HEK293 (cell line): ENCODE data around the gene GDPGP1.

Experiments
- CTCF ChIA-PET: fragments of 350-600 bp; formaldehyde crosslinking; extraction: SDS; loops from one replicate; lab custom pipeline; 2021; ENCODE audit warnings: antibody characterized with exemption; lab: Yijun Ruan, JAX
- POLR2A ChIA-PET: fragments of 300-600 bp; formaldehyde crosslinking; extraction: SDS; loops from one replicate; lab custom pipeline; 2020; ENCODE audit warnings: antibody characterized with exemption, inconsistent platforms; lab: Yijun Ruan, JAX
- H3K27ac ChIP-seq: fragments of 200-500 bp; sonication (Bioruptor generic); 2 replicates; pipeline ENCODE4 v1.5.1; 2014; ENCODE audit warnings: low read depth, low read length, control low read depth, inconsistent platforms; ENCODE audit errors: extremely low read depth
- H3K36me3 ChIP-seq, 2 experiments: fragments of 200-500 bp in 1 of 2; sonication (Bioruptor generic) in 1 of 2; 1 replicate in 1 of 2; 2 replicates in 1 of 2; pipeline ENCODE4 v1.5.1; 2014 to 2017; ENCODE audit warnings: inconsistent platforms in 2 of 2, low read length in 2 of 2; ENCODE audit not compliant: control insufficient read depth in 2 of 2, insufficient read depth in 1 of 2
- H3K4me1 ChIP-seq: fragments of 200-500 bp; sonication (Bioruptor generic); 2 replicates; pipeline ENCODE4 v1.5.1; 2014; ENCODE audit warnings: mild to moderate bottlenecking, low read length, inconsistent platforms; ENCODE audit not compliant: control insufficient read depth, insufficient read depth
- H3K4me3 ChIP-seq: 2 replicates; pipeline ENCODE4 v1.5.1; 2011; ENCODE audit warnings: low read depth, mild to moderate bottlenecking, control low read depth, low read length, moderate library complexity
- H3K9me3 ChIP-seq: fragments of 200-500 bp; sonication (Bioruptor generic); 2 replicates; pipeline ENCODE4 v1.5.1; 2014; ENCODE audit warnings: low read depth, low read length, inconsistent platforms; ENCODE audit not compliant: control insufficient read depth, insufficient read depth
- ATF2 ChIP-seq: fragments of 450-650 bp; formaldehyde crosslinking; IDR thresholded peaks from 2 replicates; pipeline ENCODE4 v1.5.1; 2016; ENCODE audit warnings: missing biosample characterization, missing genetic modification characterization, low read depth
- BCL11B ChIP-seq: fragments of 450-650 bp; formaldehyde crosslinking; IDR thresholded peaks from 2 replicates; pipeline ENCODE4 v1.5.1; 2016; ENCODE audit warnings: low read depth, missing biosample characterization, missing genetic modification characterization
- CTCF ChIP-seq: fragments of 450-650 bp; formaldehyde crosslinking; IDR thresholded peaks from 2 replicates; pipeline ENCODE4 v1.5.1; 2016; ENCODE audit warnings: missing biosample characterization, missing genetic modification characterization
- KLF8 ChIP-seq: fragments of 450-650 bp; formaldehyde crosslinking; IDR thresholded peaks from 2 replicates; pipeline ENCODE4 v1.5.1; 2016; ENCODE audit warnings: missing biosample characterization, missing genetic modification characterization
- YY1 ChIP-seq: fragments of 450-650 bp; formaldehyde crosslinking; IDR thresholded peaks from 2 replicates; pipeline ENCODE4 v1.5.1; 2018; ENCODE audit warnings: missing biosample characterization, missing genetic modification characterization
- YY2 ChIP-seq: fragments of 450-650 bp; formaldehyde crosslinking; IDR thresholded peaks from 2 replicates; pipeline ENCODE4 v1.5.1; 2016; ENCODE audit warnings: missing biosample characterization, missing genetic modification characterization
- ZBTB20 ChIP-seq: fragments of 450-650 bp; formaldehyde crosslinking; IDR thresholded peaks from 2 replicates; pipeline ENCODE4 v1.5.1; 2016; ENCODE audit warnings: missing biosample characterization, missing genetic modification characterization
- ZBTB26 ChIP-seq: fragments of 450-650 bp; formaldehyde crosslinking; optimal IDR thresholded peaks from 2 replicates; pipeline ENCODE3; 2016; ENCODE audit warnings: missing biosample characterization, mild to moderate bottlenecking, missing genetic modification characterization
- ZBTB44 ChIP-seq: fragments of 450-650 bp; IDR thresholded peaks from 2 replicates; pipeline ENCODE4 v1.5.1; 2018; ENCODE audit warnings: missing biosample characterization, mild to moderate bottlenecking, missing genetic modification characterization
- ZBTB6 ChIP-seq: fragments of 450-650 bp; formaldehyde crosslinking; IDR thresholded peaks from 2 replicates; pipeline ENCODE4 v1.5.1; 2017; ENCODE audit warnings: missing biosample characterization, missing genetic modification characterization
- ZNF10 ChIP-seq: fragments of 450-650 bp; formaldehyde crosslinking; IDR thresholded peaks from 2 replicates; pipeline ENCODE4 v1.5.1; 2017; ENCODE audit warnings: missing biosample characterization, missing genetic modification characterization
- ZNF132 ChIP-seq: fragments of 450-650 bp; formaldehyde crosslinking; IDR thresholded peaks from 2 replicates; pipeline ENCODE4 v1.5.1; 2017; ENCODE audit warnings: missing biosample characterization, missing genetic modification characterization, borderline replicate concordance
- ZNF175 ChIP-seq: fragments of 450-650 bp; formaldehyde crosslinking; IDR thresholded peaks from 2 replicates; pipeline ENCODE4 v1.5.1; 2016; ENCODE audit warnings: missing biosample characterization, missing genetic modification characterization
- ZNF184 ChIP-seq: fragments of 450-650 bp; IDR thresholded peaks from 2 replicates; pipeline ENCODE4 v1.5.1; 2018; ENCODE audit warnings: missing biosample characterization, mild to moderate bottlenecking, missing genetic modification characterization
- ZNF335 ChIP-seq: fragments of 450-650 bp; formaldehyde crosslinking; conservative IDR thresholded peaks from 2 replicates; pipeline ENCODE4 v1.5.1; 2016; ENCODE audit warnings: missing biosample characterization, missing genetic modification characterization
- ZNF350 ChIP-seq: fragments of 450-650 bp; formaldehyde crosslinking; IDR thresholded peaks from 2 replicates; pipeline ENCODE4 v1.5.0; 2017; ENCODE audit warnings: missing biosample characterization, mild to moderate bottlenecking, missing genetic modification characterization
- ZNF549 ChIP-seq: fragments of 450-650 bp; IDR thresholded peaks from 2 replicates; pipeline ENCODE4 v1.5.1; 2018; ENCODE audit warnings: missing biosample characterization, missing genetic modification characterization, mild to moderate bottlenecking, inconsistent platforms, moderate library complexity
- ZNF629 ChIP-seq: fragments of 450-650 bp; formaldehyde crosslinking; IDR thresholded peaks from 2 replicates; pipeline ENCODE4 v1.5.1; 2017; ENCODE audit warnings: missing biosample characterization, missing genetic modification characterization
- ZNF658 ChIP-seq: fragments of 450-650 bp; formaldehyde crosslinking; IDR thresholded peaks from 2 replicates; pipeline ENCODE4; 2016; ENCODE audit warnings: missing biosample characterization, missing genetic modification characterization
- ZNF768 ChIP-seq: fragments of 450-650 bp; formaldehyde crosslinking; IDR thresholded peaks from 2 replicates; pipeline ENCODE4 v1.5.1; 2018; ENCODE audit warnings: missing biosample characterization, mild to moderate bottlenecking, missing genetic modification characterization
- ZXDB ChIP-seq: fragments of 450-650 bp; formaldehyde crosslinking; IDR thresholded peaks from 2 replicates; pipeline ENCODE4 v1.5.1; 2016; ENCODE audit warnings: missing biosample characterization, missing genetic modification characterization

Gene GDPGP1

GRCh38 chr15:90266061-90266431 is 32.0 kb downstream of the GDPGP1 start:
- TF ChIP-seq ZNF10 (tag by site-specific recombination) = no peak
- no peak; the same call in 1 of the 2 replicates for TF ChIP-seq ZBTB6 (tag by site-specific recombination)
- no peak for TF ChIP-seq ZBTB44 (tag by site-specific recombination)
- TF ChIP-seq ZNF350 (tag by site-specific recombination) = no peak
- no peak for TF ChIP-seq ZBTB26 (tag by site-specific recombination)
- TF ChIP-seq ZNF132 (tag by site-specific recombination) = no peak
- peak; percentile 21; the same call in 1 of the 2 replicates for TF ChIP-seq YY2 (tag by site-specific recombination)
- no peak for TF ChIP-seq ZNF184 (tag by site-specific recombination)
- TF ChIP-seq ZNF335 (tag by site-specific recombination) = peak; percentile 63
- TF ChIP-seq ZNF768 (tag by site-specific recombination) = no peak
- TF ChIP-seq ZNF629 = no peak
- no peak for TF ChIP-seq ZNF658
- no peak; the same call in 1 of the 2 replicates for TF ChIP-seq ATF2 (tag by site-specific recombination)
- no peak for TF ChIP-seq ZXDB
- TF ChIP-seq BCL11B (tag by site-specific recombination) = no peak
- TF ChIP-seq ZNF175 = no peak
- TF ChIP-seq KLF8 (tag by site-specific recombination) = no peak
- TF ChIP-seq CTCF (tag by site-specific recombination) = no peak
- TF ChIP-seq YY1 (tag by site-specific recombination) = 0 out of 2 replicates have a peak, but pooled peaks have one; percentile 12
- TF ChIP-seq ZNF549 (tag by site-specific recombination) = no peak
- 0 out of 2 replicates have a peak, but pooled peaks have one; percentile 16 for TF ChIP-seq ZBTB20 (tag by site-specific recombination)
- CTCF ChIA-PET = interaction anchor here (0.6 to 1.0 kb wide), 3 partner anchors 16 to 76 kb away, joined by 3 read pairs; partner anchors contain the start of gene TTLL13
- Histone ChIP-seq H3K36me3 (peaks cover 35% of the 10 kb centered on the region in 2 experiments), H3K9me3 (no peaks in the 10 kb centered on the region), H3K4me3 (peak overlapping the region; percentile 73), H3K4me1 (peaks cover 10% of the 10 kb centered on the region; the same call in 1 of the 2 replicates), H3K27ac (peak overlapping the region; percentile 89)
- POLR2A ChIA-PET = interaction anchor here (0.6 to 4.3 kb wide), 5 partner anchors 14 to 661 kb away, joined by 3 to 26 read pairs (median 4); partner anchors contain the start of genes CIB1, GDPGP1 and TTLL13
